ENCODE data around the gene C1QL3. TPM values are rescaled to one million over a fixed set of nuclear protein-coding genes. Genes with fewer than 3 reads are reported as not detected.

Gene C1QL3
- total RNA-seq: not detected
- long read RNA-seq, donor 1: 0 reads
- long read RNA-seq, donor 2: 0 reads

GRCh38 chr10:16521311-16522016, at the start of gene C1QL3:
Gene C1QL3, minus strand, starts transcription at chr10:16521879. Its CDS starts 814 bp downstream, at chr10:16521065.
- intact Hi-C loops (cut with DNase I): no loop called here
- no peak for DNase-seq (ENCODE audit: low spot score)

- intact Hi-C loops (cut with DNase I): no loop called here
- DNase-seq (ENCODE audit: low spot score): no peak
Measured at GRCh38 chr10:16570731-16571130, 49.1 kb upstream of the C1QL3 start.

- DNase-seq (ENCODE audit: low spot score): no peak
- intact Hi-C loops (cut with DNase I): no loop called here
Measured at GRCh38 chr10:16566202-16566805, 44.6 kb upstream of the C1QL3 start.

GRCh38 chr10:16565604-16566003, 43.9 kb upstream of the C1QL3 start:
- no peak for DNase-seq (ENCODE audit: low spot score)
- intact Hi-C loops (cut with DNase I): no loop called here

GRCh38 chr10:16562891-16563290, 41.2 kb upstream of the C1QL3 start:
- DNase-seq (ENCODE audit: low spot score): no peak
- intact Hi-C loops (cut with DNase I): no loop called here

- intact Hi-C loops (cut with DNase I): no loop called here
- DNase-seq (ENCODE audit: low spot score): no peak
Measured at GRCh38 chr10:16559236-16559773, 37.6 kb upstream of the C1QL3 start.

- intact Hi-C loops (cut with DNase I): no loop called here
Measured at GRCh38 chr10:16547973-16548372, 26.3 kb upstream of the C1QL3 start.

GRCh38 chr10:16545116-16545736, 23.5 kb upstream of the C1QL3 start:
- intact Hi-C loops (cut with DNase I): no loop called here
- no peak for DNase-seq (ENCODE audit: low spot score)

More at GRCh38 chr10:16547973-16548372, 26.3 kb upstream of the C1QL3 start:
- no peak for DNase-seq (ENCODE audit: low spot score)

GRCh38 chr10:16544591-16544990, 22.9 kb upstream of the C1QL3 start:
- no peak for DNase-seq (ENCODE audit: low spot score)
- intact Hi-C loops (cut with DNase I): no loop called here

GRCh38 chr10:16544099-16544498, 22.4 kb upstream of the C1QL3 start:
- intact Hi-C loops (cut with DNase I): no loop called here
- no peak for DNase-seq (ENCODE audit: low spot score)

GRCh38 chr10:16536155-16536554, 14.5 kb upstream of the C1QL3 start:
- intact Hi-C loops (cut with DNase I): no loop called here

GRCh38 chr10:16529853-16530252, 8.2 kb upstream of the C1QL3 start:
- no peak for DNase-seq (ENCODE audit: low spot score)
- intact Hi-C loops (cut with DNase I): no loop called here

More at GRCh38 chr10:16536155-16536554, 14.5 kb upstream of the C1QL3 start:
- no peak for DNase-seq (ENCODE audit: low spot score)

GRCh38 chr10:16527452-16527851, 5.8 kb upstream of the C1QL3 start:
- no peak for DNase-seq (ENCODE audit: low spot score)
- intact Hi-C loops (cut with DNase I): no loop called here

- intact Hi-C loops (cut with DNase I): no loop called here
- peak; percentile 82 for DNase-seq (ENCODE audit: low spot score)
Measured at GRCh38 chr10:16520900-16521299, 779 bp downstream of the C1QL3 start.

- DNase-seq (ENCODE audit: low spot score): no peak
- intact Hi-C loops (cut with DNase I): loop anchor here in 1 of 2 donors (2.0 kb wide), 1 partner anchor 79 kb away; no protein-coding TSS in a partner anchor
Measured at GRCh38 chr10:16519908-16520861, 1.5 kb downstream of the C1QL3 start.

- DNase-seq (ENCODE audit: low spot score): no peak
- intact Hi-C loops (cut with DNase I): loop anchor here in 1 of 2 donors (2.0 kb wide), 1 partner anchor 79 kb away; no protein-coding TSS in a partner anchor
Measured at GRCh38 chr10:16519250-16519907, 2.3 kb downstream of the C1QL3 start.

- intact Hi-C loops (cut with DNase I): loop anchor here in 1 of 2 donors (2.0 kb wide), 1 partner anchor 78 kb away; no protein-coding TSS in a partner anchor
Measured at GRCh38 chr10:16518822-16519221, 2.9 kb downstream of the C1QL3 start.

GRCh38 chr10:16510843-16511242, 10.8 kb downstream of the C1QL3 start:
- intact Hi-C loops (cut with DNase I): no loop called here

More at GRCh38 chr10:16518822-16519221, 2.9 kb downstream of the C1QL3 start:
- no peak for DNase-seq (ENCODE audit: low spot score)

More at GRCh38 chr10:16510843-16511242, 10.8 kb downstream of the C1QL3 start:
- no peak for DNase-seq (ENCODE audit: low spot score)
